GM18868 (cell line): ENCODE results near the gene KIF16B.
A peak's percentile ranks its signal among the peaks of the same experiment; 100 is the strongest.

Experiments
- ATAC-seq: cut with Tn5 transposase; IDR thresholded peaks from one replicate; pipeline ENCODE4 v1.9.1; 2021; ENCODE audit warnings: mild to moderate bottlenecking, moderate library complexity; ENCODE audit not compliant: unreplicated experiment

KIF16B gene

DNA sequence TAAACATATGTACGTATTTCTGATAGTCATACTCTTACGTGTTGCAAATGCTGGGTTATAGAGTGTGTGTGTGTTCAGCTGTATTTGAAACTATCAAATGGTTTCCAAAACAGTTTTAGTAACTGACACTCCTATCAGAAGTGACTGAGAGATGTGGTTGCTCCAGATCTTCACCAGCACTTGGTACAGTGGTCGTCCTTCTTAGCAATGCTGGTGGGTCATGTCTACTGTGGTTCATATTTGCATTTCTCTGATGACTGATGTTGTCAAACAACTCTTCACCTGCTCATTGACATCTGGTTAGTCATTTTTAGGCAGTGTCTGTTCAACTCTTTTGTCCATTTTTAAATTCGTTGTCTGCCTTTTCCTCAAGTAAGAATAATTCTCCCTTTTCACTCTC lies 259.3 kb downstream of the KIF16B start:
- ATAC-seq, result peak; percentile 29

DNA sequence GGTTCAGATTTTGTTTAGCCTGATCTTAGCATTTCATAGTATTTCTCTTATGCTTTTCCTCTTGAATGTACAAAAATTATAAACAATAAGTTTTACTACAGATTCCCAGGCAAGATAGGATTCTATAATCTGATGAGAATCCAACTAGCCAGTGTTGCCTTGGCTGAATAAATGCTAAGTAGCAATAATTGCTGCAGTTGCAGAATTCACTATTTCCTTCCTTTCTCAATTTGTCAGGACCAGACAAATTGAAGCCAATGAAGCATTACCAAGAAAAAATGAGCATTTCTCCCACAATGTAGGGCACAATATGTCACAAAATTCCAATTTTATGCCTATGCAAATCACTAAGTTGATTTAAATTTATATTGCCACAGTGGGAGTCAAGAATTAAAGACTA lies 260.2 kb downstream of the KIF16B start:
- no peak for ATAC-seq

DNA sequence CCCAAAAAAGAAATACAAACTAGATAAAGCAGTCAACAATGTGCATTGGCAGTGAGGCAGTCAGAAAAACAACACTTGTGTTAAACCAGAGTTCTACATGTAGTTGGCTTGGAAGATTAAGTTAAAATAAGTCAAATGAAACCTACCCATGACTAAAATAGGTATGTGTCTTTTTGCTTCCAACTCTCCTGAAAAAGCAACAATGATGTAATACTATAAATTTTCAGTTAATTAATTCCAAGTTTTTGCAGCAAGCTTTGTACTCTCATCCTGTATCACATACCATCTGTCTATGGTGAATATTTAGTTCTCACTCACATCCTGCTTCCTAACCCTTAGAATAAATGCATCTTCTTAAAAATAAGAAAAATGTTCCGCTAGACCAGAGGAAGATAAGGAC lies 261.5 kb downstream of the KIF16B start:
- ATAC-seq, result no peak

DNA sequence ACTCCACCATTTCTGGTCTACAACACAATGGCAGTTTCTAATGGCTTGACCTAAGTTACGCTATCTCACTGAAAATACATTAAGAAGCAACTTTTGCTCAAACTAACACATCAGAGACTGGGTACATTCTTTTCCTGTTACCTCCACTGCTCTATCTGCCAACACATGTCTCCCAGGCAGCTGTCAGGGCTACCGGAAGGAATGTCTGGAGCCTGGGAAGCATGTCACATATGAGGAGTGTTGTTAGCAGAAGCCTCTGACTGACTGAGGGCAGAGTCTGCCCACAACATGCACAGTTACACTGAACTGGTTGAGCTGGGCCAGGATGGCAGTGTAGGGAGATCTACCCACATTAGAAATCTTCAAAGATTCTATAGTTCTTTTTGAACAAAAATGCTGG lies 264.5 kb downstream of the KIF16B start:
- no peak for ATAC-seq

DNA sequence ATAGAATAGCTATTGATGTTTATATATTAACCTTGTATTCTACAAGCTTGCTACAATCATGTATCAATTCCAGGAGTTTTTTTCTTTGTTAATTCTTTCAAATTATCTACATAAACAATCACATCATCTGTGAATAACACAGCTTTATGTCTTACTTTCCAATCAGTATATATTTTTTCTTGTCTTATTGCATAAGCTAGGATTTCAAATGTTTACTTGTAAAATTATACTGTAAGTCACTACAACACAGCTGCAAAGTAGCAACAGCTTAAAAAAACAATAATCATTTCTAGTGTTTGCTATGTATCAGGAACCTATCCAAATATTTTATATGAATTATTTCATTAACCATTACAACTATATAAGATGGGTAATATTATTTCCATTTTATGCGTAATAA lies 270.4 kb downstream of the KIF16B start:
- ATAC-seq, result no peak

DNA sequence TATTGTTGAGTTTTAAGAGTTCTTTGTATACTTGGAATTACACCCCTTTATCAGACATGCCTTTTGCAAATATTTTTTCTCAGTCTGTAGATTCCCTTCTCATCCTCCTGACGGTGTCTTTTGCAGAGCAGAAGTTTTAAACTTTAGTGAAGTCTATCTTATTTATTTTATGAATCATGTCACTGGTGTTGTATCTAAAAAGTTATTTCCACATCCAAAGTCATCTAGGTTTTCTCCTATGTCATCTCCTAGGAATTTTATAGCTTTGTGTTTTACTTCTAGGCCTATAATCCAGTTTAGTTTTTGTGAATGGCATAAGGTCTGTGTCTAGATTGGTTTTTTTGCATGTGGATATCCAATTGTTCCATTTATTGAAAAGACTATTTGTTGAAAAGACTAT lies 271.3 kb downstream of the KIF16B start:
- ATAC-seq, result no peak

DNA sequence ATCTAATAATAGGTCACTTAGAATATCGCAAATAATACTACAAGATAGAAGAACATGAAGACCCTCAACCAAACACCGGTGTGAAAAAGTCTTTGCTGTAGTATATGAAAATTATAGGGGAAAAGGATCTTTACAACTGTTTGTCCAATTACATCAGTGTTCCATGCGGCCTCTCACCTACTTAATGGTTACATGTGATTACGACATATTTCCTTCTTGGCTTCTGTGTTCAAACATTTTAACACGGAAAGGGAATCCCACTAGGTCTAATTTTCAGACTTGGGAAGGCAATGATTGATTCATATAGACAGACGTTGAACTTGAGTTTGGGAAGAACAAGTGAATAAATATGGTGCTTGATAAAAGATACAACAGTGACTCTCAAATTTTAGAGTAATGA lies 273.4 kb downstream of the KIF16B start:
- no peak for ATAC-seq

DNA sequence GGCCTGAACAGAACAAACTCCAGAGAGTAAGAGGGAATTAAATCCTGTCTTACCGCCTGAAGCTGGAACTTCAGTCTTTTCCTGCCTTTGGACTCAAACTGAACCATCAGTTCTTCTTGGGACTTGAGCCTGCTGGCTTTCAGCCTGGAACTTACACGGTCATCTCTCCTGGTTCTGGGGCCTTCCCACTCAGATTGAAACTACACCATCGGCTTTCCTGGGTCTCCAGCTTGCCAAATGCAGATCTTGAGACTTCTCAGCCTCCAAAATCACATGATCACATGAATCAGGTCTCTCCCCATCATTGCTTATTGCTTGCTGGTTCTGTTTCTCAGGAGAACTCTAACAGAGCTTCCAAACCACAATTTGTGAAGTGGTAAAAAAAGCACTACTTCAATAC lies 276.3 kb downstream of the KIF16B start:
- ATAC-seq, result no peak

DNA sequence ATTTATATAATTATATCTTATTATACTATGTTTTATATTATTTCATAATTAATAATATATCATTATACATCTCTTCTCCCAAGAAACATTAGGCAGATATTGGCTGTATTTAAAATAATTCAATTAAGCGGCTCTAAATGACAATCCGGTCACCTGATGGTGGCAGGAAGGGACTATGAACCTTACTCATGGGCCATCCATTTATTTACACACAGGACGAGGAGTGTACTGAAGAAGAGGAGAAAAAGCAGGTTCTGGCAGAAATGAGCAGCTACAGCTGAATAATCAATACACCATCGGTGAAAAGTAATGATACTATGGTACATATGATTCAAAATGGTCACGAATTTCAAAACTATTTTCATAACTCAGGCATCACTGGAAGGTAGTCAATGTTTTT lies 277.7 kb downstream of the KIF16B start:
- ATAC-seq, result no peak

DNA sequence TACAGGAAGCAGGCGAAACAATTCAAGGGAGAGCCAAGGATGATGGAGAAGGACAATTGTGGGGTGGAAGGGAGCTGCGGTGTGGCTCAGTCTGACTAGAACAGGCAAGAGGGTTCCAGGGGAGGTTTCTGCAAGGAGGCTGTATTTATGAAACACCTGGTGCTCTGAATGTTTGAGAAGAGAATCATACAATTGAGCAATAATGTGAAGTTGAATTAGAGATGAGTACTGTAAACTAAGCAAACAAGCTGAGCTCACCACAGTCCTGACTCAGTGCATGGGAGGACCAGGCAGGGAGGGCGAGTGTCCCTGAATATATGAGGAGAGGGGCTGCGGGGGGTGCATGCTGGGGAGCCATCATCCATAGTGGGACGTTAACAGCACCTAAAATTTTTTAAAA lies 279.7 kb downstream of the KIF16B start:
- no peak for ATAC-seq

DNA sequence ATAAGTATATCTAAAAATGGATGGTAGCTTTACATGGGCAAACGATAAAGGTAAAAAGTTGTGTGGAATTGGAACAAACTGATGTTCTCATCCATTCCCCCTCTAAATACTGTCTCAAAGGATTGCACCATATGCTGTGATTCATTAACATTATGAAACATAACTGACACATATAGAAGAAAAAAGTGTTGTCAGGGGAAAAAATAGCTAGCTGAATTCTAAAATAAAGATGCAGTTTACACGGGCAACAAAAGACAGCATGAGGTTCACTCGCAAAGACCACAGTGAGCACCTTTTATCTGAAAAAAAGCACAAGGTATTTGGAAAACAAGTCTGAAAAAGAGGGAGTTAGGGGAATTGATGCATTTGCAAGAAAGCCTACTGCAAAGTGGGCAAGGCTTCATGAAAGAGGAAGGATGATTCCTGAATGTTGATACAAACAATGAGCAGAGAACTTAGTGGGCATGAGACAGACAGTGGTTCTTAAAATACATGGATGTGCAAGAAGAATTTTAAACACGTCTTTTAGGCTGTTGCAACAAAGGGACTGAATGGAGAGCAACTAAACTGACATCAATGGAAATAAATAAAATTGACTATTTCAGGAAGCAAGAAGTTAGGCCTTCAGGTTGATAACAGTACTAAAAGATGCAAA lies 280.9 kb downstream of the KIF16B start:
- ATAC-seq, result no peak

DNA sequence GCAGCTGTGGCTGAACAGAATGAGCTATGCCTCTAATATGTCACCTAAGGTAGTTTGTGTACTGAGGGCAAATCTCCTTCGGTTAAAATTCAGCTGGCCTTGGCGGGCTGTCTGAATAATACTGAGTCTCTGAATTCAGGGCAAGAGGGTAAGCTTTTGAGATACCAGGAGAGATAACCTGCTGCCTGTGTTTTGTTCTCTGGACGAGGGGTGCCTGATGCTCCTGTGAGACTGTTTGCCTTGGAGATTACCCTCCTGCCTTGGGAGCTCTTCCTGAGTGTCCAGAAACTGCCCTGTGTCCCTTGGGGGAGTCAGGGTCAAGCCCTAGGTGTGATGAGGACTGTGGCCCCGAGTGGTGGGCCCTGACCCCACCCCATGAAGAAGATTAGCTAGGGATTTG lies 282.9 kb downstream of the KIF16B start:
- no peak for ATAC-seq

DNA sequence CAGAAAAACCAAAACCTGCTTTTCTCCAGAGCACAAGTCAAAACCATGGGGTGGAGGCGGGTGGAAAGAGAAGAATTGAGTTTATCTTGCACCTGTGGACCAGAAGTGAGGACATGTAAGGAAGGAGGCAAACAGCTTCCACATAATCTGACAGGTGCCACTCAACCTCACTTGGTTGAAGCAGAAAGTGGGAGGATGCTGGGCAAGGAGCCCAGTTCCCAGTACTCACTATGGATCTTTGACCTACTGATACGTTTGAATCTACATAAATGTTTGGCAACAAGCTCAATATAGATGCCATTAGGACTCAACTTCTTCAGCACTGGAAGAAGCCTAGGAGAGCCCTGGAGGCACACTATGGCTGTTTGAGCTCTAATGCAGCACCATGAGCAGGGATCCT lies 285.5 kb downstream of the KIF16B start:
- no peak for ATAC-seq

DNA sequence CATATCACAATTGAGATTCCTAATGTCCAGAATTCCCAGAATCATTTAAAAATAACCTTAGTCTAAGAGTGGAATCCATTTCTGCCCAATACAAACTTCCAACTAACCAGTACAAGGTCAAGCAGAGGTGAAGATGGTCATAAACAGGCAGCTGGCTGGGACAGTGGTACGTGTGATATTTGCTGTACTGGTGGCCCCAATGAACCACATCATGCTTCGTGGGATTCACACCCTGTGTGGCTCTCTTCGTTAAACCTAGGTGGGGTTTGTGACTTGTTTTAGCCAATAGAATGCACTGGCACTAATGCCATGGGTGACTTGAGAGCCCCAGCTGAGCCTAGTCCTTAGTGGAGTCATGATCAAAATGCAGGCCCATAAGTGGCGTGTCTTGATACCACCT lies 286.6 kb downstream of the KIF16B start:
- ATAC-seq, result no peak

DNA sequence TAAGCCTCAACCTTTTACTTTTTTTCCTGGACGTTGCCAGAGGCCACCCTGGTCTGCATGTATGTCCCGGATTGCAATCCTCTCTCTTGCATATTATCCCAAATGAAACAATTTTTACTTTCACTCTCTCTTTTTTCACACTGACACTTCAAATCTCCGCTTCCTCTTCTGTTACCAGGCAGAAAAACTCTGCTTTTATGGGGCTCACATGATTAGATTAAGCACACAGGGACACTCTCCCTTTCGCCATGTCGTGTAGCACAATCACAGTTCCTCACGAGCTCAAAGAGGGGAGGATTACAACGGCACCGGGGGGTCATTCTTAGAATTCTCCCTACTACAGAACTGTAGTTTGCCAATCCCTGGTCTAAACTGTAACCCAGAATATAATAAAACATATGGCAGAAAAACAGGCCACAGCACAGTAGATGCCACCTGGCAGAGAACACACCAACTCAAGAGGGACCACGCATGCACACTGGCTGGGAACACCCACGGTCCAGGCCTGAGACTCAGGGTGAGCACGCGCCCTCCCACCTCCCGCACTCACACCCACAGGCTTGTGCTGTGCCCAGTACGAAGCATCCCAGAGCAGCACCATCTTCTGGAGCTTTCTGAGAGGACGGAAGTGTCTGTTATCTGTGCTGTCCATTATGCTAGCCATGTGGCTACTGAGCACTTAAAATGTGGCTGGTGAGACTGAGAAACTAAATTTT lies 288.7 kb downstream of the KIF16B start:
- no peak for ATAC-seq

DNA sequence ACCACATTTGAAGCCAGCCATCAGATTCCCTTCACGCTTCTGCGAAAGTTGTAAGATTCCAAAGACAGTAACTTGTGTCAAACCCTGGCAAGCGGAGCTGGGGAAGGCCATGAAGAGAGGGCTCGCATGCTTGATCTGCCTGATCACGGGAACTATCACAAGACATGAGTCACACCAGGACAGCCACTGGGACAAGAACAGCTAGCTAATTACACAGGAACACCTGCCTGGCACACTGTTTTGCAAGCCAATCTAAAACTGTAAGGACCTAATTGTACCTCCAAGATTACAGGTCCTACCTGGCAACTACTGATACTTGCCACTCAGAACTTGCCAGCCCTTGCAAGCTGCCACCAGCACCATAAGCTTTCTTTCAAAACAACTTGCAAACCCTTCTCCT lies 289.3 kb downstream of the KIF16B start:
- ATAC-seq, result no peak

DNA sequence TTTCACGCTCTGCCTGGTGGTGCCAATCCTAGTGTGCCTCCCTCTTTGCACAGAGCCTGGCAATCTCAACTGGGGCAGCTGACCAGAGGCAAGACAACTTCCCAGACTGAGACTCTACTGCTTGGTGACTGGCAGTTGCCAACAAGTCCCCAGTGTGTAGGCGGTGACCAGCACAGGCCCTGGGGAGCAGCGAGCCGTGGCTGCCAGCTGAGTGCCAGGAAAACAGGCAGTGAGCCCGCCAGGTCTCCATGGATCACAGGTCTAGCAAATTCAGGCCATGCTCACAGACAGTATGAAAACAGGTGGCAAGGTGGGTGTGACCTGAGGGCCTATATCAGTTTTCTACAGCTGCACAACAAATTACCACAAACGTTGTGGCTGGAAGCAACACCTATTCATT lies 289.9 kb downstream of the KIF16B start:
- ATAC-seq, result no peak

DNA sequence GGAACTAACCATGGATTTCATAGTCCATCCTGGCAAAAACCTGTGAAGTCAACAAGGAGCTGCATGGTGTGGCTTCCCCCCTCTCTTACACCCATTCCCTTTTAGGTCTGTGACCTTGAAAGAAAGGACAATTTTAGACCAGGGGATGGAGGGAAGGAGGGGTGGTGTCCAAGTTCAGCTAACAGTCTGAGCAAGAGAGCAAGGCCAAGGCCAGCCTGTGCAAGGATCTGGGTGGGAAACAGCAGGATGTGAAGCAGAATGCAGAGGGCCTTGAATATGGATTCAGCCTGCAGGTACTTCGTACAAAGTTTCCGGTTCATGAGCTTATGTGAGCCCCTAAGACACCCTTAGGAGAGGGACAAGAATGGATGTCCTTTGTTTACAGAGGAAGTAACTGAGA lies 293.0 kb downstream of the KIF16B start:
- no peak for ATAC-seq

DNA sequence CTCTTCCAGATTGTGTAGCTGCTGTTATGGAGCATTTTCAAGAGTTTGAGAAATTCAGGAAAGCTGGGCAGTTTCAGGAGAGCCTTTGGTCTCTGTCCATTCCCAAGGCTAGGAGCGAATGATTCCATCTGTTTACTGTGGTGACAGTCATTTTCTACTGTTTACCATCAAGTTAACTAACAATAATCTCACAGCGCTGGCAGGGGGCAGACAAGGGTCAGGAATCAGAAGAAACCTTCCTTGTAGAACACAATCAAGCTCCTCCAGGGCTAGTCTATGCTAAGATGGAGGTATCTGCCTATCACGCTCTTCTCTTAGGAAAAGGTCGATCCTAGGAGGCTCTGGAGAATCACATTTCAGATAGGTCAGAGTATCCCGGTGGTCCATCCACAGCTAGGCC lies 293.9 kb downstream of the KIF16B start:
- no peak for ATAC-seq

DNA sequence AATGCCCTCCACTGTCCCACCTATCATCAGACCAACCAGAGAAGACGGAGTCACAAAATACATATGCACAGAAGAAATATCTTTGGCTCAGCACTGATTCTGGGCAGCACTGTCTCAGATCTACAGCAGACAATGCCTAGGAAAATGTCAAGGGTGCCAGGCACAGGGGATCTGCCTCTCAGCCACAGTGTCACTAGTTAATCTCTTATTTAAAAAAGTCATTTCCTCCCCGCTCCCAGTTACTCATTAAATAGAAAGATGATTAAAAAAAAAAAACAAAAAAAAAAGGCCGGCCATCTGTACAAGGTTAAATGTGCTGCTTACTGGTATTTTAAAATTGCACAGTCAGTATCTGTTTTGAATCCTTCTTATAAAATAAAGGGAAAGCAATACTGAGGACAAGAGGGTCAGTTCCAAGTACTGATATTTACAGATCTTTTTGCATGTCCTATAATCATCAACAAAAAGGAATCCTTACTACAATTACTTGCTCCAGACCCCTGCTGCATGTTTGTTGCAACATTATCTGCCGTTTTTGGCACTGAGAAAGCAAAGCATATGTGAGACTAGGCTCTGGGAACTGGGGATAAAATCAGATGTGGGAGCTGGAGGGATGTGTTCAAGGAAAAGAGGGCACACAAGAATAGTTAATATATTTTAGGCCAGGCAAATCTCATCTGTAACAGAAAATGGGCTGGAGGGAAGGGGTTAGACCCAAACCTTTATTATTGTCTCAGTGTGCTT lies 299.3 kb downstream of the KIF16B start:
- no peak for ATAC-seq

DNA sequence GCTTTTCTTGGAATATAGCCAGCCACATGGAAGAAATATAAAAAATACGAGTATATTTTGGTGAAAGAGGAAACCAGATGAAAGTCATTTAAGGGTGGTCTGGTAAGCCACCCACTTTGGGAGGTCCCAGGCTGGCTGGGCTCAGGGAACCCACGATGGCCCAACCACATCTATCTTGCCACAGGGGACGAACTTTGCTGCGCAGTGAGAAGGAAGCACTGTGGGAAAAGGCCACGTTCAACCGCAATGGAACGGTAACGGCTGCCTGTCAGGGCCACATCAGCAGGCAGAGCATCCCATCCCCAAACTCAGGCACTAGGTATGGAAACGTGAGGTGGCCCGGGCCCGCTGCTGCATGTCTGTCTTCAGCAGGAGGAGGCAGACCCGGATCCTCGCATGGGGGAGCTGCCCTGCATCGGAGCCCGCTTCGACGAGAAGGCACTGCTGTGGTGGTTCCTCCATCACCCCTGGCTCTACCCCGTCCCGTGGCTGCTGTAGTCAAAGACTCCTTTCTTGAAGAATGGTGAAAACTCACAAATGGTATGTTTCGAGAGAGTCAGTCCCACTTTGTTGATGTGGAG lies 300.4 kb downstream of the KIF16B start:
- ATAC-seq, result no peak

DNA sequence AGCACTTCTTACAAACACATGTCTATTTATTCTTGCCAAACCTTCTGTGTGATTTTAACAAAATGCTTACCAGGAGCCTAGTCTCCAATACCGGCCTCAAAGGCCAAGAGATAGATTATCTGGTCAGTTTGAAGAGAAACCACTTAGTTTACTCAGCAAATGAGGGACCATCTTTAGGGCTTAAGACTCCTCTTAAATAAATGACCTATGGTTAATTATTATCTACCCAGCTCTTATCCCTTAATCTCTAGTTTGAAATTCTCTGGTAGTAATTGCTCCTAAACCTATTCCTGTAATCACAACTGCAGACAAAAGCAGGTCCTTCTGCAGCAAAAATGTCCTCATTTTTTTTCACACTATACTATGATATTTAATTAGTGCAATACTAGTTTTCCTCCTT lies 301.8 kb downstream of the KIF16B start:
- no peak for ATAC-seq
